OCI-LY1 (cell line): Measurements from ENCODE around the gene PGS1.

ENCODE experiments used
- H2AFZ ChIP-seq: fragments of 200-600 bp; sonication (generic), shearing (Covaris generic); 2 replicates; pipeline ENCODE4 v1.6.0; 2014; ENCODE audit warnings: antibody characterized with exemption, mild to moderate bottlenecking, low read length
- H3F3A ChIP-seq: fragments of 200-600 bp; sonication (generic), shearing (Covaris generic); 2 replicates; pipeline ENCODE4 v1.6.0; 2014; ENCODE audit warnings: mild to moderate bottlenecking, antibody characterized with exemption, low read length, moderate library complexity; ENCODE audit not compliant: insufficient read depth
- H3K27ac ChIP-seq: fragments of 200-600 bp; sonication (generic); 2 replicates; pipeline ENCODE4 v1.5.1; 2014; ENCODE audit warnings: low read length, mixed run types, mild to moderate bottlenecking, low read depth; ENCODE audit not compliant: poor library complexity, severe bottlenecking
- H3K27me3 ChIP-seq: fragments of 200-600 bp; sonication (generic); 2 replicates; pipeline ENCODE4 v1.6.0; 2014; ENCODE audit warnings: antibody characterized with exemption, mild to moderate bottlenecking, low read length, moderate library complexity; ENCODE audit not compliant: insufficient read depth
- H3K36me3 ChIP-seq: fragments of 200-600 bp; sonication (generic); 2 replicates; pipeline ENCODE4 v1.6.1; 2014; ENCODE audit warnings: mild to moderate bottlenecking, antibody characterized with exemption, low read length, moderate library complexity, mixed read lengths; ENCODE audit not compliant: insufficient read depth
- H3K4me1 ChIP-seq: fragments of 200-600 bp; sonication (generic); 2 replicates; pipeline ENCODE4 v1.5.1; 2014; ENCODE audit warnings: mild to moderate bottlenecking, low read length, moderate library complexity; ENCODE audit not compliant: insufficient read depth, severe bottlenecking
- H3K4me2 ChIP-seq: fragments of 200-600 bp; sonication (generic), shearing (Covaris generic); 2 replicates; pipeline ENCODE4 v1.6.1; 2014; ENCODE audit warnings: low read length
- H3K4me3 ChIP-seq: fragments of 200-600 bp; sonication (generic); 2 replicates; pipeline ENCODE4 v1.5.1; 2014; ENCODE audit warnings: low read length, low read depth, mild to moderate bottlenecking, mixed read lengths; ENCODE audit not compliant: poor library complexity, severe bottlenecking
- H3K79me2 ChIP-seq: fragments of 200-600 bp; shearing (Covaris generic); 2 replicates; pipeline ENCODE4 v1.6.1; 2016; ENCODE audit warnings: mixed run types, low read length, mixed read lengths; ENCODE audit not compliant: insufficient read depth
- H3K9ac ChIP-seq: fragments of 200-600 bp; sonication (generic), shearing (Covaris generic); 2 replicates; pipeline ENCODE4 v1.6.1; 2014; ENCODE audit warnings: mild to moderate bottlenecking, low read length, mixed read lengths
- H3K9me2 ChIP-seq: fragments of 200-600 bp; sonication (generic), shearing (Covaris generic); 2 replicates; pipeline ENCODE4 v1.6.1; 2014; ENCODE audit warnings: low read depth, mild to moderate bottlenecking, low read length, mixed read lengths
- H3K9me3 ChIP-seq: fragments of 200-600 bp; shearing (Covaris generic); 2 replicates; pipeline ENCODE4 v1.6.1; 2014; ENCODE audit warnings: low read length, mixed read lengths
- H4K20me1 ChIP-seq: fragments of 200-600 bp; sonication (generic), shearing (Covaris generic); 2 replicates; pipeline ENCODE4 v1.6.0; 2016; ENCODE audit warnings: mild to moderate bottlenecking, low read length; ENCODE audit not compliant: insufficient read depth
- CTCF ChIP-seq: fragments of 200-600 bp; sonication (generic), shearing (Covaris generic); IDR thresholded peaks from 2 replicates; pipeline ENCODE4 v1.5.1; 2017; ENCODE audit warnings: mild to moderate bottlenecking, antibody characterized with exemption, low read length, moderate library complexity, mixed read lengths
- EZH2 ChIP-seq: fragments of 200-600 bp; sonication (generic), shearing (Covaris generic); IDR thresholded peaks from 2 replicates; pipeline ENCODE4 v1.8.0; 2017; ENCODE audit warnings: borderline replicate concordance, mixed run types, mild to moderate bottlenecking, antibody characterized with exemption, low read length, moderate library complexity, mixed read lengths

PGS1 gene

GRCh38 chr17:78364436-78365281, 13.8 kb upstream of the PGS1 start:
- Histone ChIP-seq H3K9ac (no peak overlapping the region), H3K4me1 (peaks cover 4% of the 10 kb centered on the region), H3K27ac (no peak overlapping the region), H3K4me2 (no peak overlapping the region), H3K9me3 (no peaks in the 10 kb centered on the region), H2AFZ (no peak overlapping the region), H3F3A (no peaks in the 10 kb centered on the region), H3K4me3 (no peak overlapping the region), H3K27me3 (peaks cover 11% of the 10 kb centered on the region; the same call in 1 of the 2 replicates), H3K9me2 (no peaks in the 10 kb centered on the region), H3K36me3 (no peaks in the 10 kb centered on the region), H3K79me2 (no peaks in the 10 kb centered on the region), H4K20me1 (no peaks in the 10 kb centered on the region)
- TF ChIP-seq EZH2 = no peak
- TF ChIP-seq CTCF = no peak

GRCh38 chr17:78365561-78366108, 12.8 kb upstream of the PGS1 start:
- Histone ChIP-seq H3F3A (no peaks in the 10 kb centered on the region), H3K9me3 (no peaks in the 10 kb centered on the region), H3K27me3 (peaks cover 14% of the 10 kb centered on the region), H3K79me2 (no peaks in the 10 kb centered on the region), H3K4me1 (no peaks in the 10 kb centered on the region), H3K36me3 (no peaks in the 10 kb centered on the region), H2AFZ (no peak overlapping the region), H4K20me1 (no peaks in the 10 kb centered on the region), H3K27ac (no peak overlapping the region), H3K4me2 (no peak overlapping the region), H3K4me3 (no peak overlapping the region), H3K9ac (no peak overlapping the region), H3K9me2 (no peaks in the 10 kb centered on the region)
- TF ChIP-seq EZH2 = no peak
- TF ChIP-seq CTCF = no peak

- Histone ChIP-seq H3K9me2 (no peaks in the 10 kb centered on the region), H3K4me2 (no peak overlapping the region), H3K9ac (no peak overlapping the region), H3K27me3 (peaks cover 14% of the 10 kb centered on the region), H3K27ac (no peak overlapping the region), H3K36me3 (no peaks in the 10 kb centered on the region), H2AFZ (no peak overlapping the region), H3K4me1 (no peaks in the 10 kb centered on the region), H4K20me1 (no peaks in the 10 kb centered on the region), H3F3A (no peaks in the 10 kb centered on the region), H3K4me3 (no peak overlapping the region), H3K79me2 (no peaks in the 10 kb centered on the region), H3K9me3 (no peaks in the 10 kb centered on the region)
- no peak for TF ChIP-seq CTCF
- no peak for TF ChIP-seq EZH2
Measured at GRCh38 chr17:78366109-78366848, 12.2 kb upstream of the PGS1 start.
